AG04450 (cell line): ENCODE measurements around the gene AP4E1. TPM values are rescaled to one million over a fixed set of nuclear protein-coding genes. Genes with fewer than 3 reads are reported as not detected.
"Not testable (repeated sequence)": the region's sequence is repeated elsewhere in the genome, so short reads cannot be mapped to it uniquely, and the experiment has no call there.

Experiments used
- CTCF ChIA-PET: fragments of 300-600, 350-600 bp; formaldehyde crosslinking; extraction: SDS; loops from one replicate; lab custom pipeline; 2022; ENCODE audit warnings: antibody characterized with exemption, inconsistent platforms; lab: Charles Lee
- POLR2A ChIA-PET: fragments of 350-600 bp; formaldehyde crosslinking; extraction: SDS; loops from one replicate; lab custom pipeline; 2021; ENCODE audit warnings: antibody characterized with exemption, inconsistent platforms; lab: Yijun Ruan, JAX
- DNase-seq: peaks from one replicate; pipeline ENCODE4 v3.0.0-alpha.2; 2011; ENCODE audit warnings: low read depth, low spot score
- H3K27ac ChIP-seq: one replicate; pipeline ENCODE4 v1.5.1; 2012; ENCODE audit warnings: low read depth, low read length, control low read depth
- H3K27me3 ChIP-seq: one replicate; pipeline ENCODE4 v1.6.0; 2012; ENCODE audit warnings: low read length; ENCODE audit not compliant: control insufficient read depth, insufficient read depth
- H3K4me3 ChIP-seq: 2 replicates; pipeline ENCODE4 v1.5.1; 2011; ENCODE audit warnings: mild to moderate bottlenecking, low read depth, low read length, control low read depth
- H3K9me3 ChIP-seq: 2 replicates; pipeline ENCODE4 v1.5.1; 2012; ENCODE audit warnings: low read length; ENCODE audit not compliant: control insufficient read depth, insufficient read depth
- CTCF ChIP-seq: IDR thresholded peaks from 2 replicates; pipeline ENCODE4 v1.5.1; 2011; ENCODE audit warnings: low read depth, low read length, control low read depth, inconsistent platforms
- polyA plus RNA-seq: library from polyadenylated mRNA; depleted of rRNA; stranded (reverse); fragments of >200 nt; gene quantifications from 2 replicates; pipeline ENCODE4 v1.2.3, GENCODE V29; 2011

Gene AP4E1
- polyA plus RNA-seq, 1 experiment, result 4.5 TPM

GRCh38 chr15:50943638-50944037 lies 35.2 kb downstream of the AP4E1 start:
- no peaks in the 10 kb centered on the region for H3K27me3 ChIP-seq
- ChIA-PET POLR2A (no interaction called here), CTCF (no interaction called here)
- no peaks in the 10 kb centered on the region for H3K9me3 ChIP-seq
- no peak overlapping the region for H3K4me3 ChIP-seq
- no peak for DNase-seq
- no peak overlapping the region for H3K27ac ChIP-seq
- TF ChIP-seq CTCF, result no peak

GRCh38 chr15:50944672-50945071 lies 36.2 kb downstream of the AP4E1 start:
- no peaks in the 10 kb centered on the region for H3K27me3 ChIP-seq
- ChIA-PET CTCF (no interaction called here), POLR2A (no interaction called here)
- H3K9me3 ChIP-seq, result no peaks in the 10 kb centered on the region
- H3K4me3 ChIP-seq, result no peak overlapping the region
- no peak for DNase-seq
- no peak for TF ChIP-seq CTCF
- H3K27ac ChIP-seq, result no peak overlapping the region

- ChIA-PET POLR2A (no interaction called here), CTCF (no interaction called here)
- Histone ChIP-seq H3K9me3 (no peaks in the 10 kb centered on the region), H3K27ac (no peak overlapping the region), H3K27me3 (no peaks in the 10 kb centered on the region), H3K4me3 (no peak overlapping the region)
- TF ChIP-seq CTCF, result no peak
- DNase-seq, result no peak
Measured at GRCh38 chr15:50945725-50946124, 37.2 kb downstream of the AP4E1 start.

DNA sequence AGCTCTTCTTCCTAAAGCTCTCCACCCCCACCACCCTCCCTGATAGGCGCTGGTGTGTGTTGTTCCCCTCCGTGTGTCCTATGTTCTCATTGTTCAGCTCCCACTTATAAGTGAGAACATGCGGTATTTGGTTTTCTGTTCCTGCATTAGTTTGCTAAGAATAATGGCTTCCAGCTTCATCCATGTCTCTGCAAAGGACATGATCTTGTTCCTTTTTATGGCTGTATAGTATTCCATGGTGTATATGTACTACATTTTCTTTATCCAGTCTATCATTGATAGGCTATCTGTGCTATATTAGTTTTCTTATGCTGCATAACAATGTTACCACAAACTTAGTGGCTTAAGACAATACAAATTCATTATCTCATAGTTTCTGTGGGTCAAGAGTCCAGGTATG lies 42.3 kb downstream of the AP4E1 start:
- H3K27me3 ChIP-seq, H3K27ac ChIP-seq, DNase-seq, H3K9me3 ChIP-seq, POLR2A ChIA-PET, H3K4me3 ChIP-seq: not testable (repeated sequence)
- CTCF ChIA-PET, result interaction anchor here (1.0 kb wide), 1 partner anchor 182 kb away, joined by 3 read pairs; no protein-coding TSS in a partner anchor

DNA sequence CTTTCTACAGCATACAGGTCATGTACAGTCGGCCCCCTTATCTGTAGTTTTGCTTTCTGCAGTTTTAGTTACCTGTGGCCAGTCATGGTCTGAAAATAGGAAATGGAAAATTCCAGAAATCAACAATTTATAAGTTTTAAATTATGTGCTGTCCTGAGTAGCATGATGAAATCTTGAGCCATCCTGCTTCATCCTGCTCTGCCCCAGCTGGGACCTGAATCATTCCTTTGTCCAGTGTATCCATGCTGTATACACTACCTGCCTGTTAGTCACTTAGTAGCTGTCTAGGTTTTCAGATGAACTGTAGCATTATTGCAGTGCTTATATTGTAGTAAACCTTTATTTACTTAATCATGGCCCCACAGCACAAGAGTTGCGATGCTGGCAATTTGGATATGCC lies 44.8 kb downstream of the AP4E1 start:
- CTCF ChIA-PET, result no interaction called here
- POLR2A ChIA-PET, result no interaction called here
- no peaks in the 10 kb centered on the region for H3K27me3 ChIP-seq
- H3K4me3 ChIP-seq, result no peak overlapping the region
- H3K9me3 ChIP-seq, result no peaks in the 10 kb centered on the region
- no peak overlapping the region for H3K27ac ChIP-seq
- DNase-seq, result peak; percentile 34
- no peak for TF ChIP-seq CTCF

GRCh38 chr15:50954837-50955236 lies 46.4 kb downstream of the AP4E1 start:
- DNase-seq, H3K27ac ChIP-seq, POLR2A ChIA-PET, H3K9me3 ChIP-seq, H3K4me3 ChIP-seq, H3K27me3 ChIP-seq, CTCF ChIA-PET: not testable (repeated sequence)
